GM12878 (cell line): ENCODE measurements around the gene KRTAP10-10. TPM values are rescaled to one million over a fixed set of nuclear protein-coding genes. Genes with fewer than 3 reads are reported as not detected.
"Not testable (repeated sequence)": the region's sequence is repeated elsewhere in the genome, so short reads cannot be mapped to it uniquely, and the experiment has no call there.

Experiments used
- ATAC-seq: fragments of 200-7000 bp; cut with Tn5 transposase; 3 replicates; pipeline ENCODE4 v1.9.1; 2020; ENCODE audit warnings: mild to moderate bottlenecking, moderate library complexity
- BruUV-seq: library from RNA; stranded (reverse); fragments of 400-500 nt; replicated peaks from 2 replicates; lab custom pipeline; 2021; lab: Mats Ljungman, UMichigan
- CTCF ChIA-PET: fragments of 300-600 bp; sonication (Branson Sonifier 250); formaldehyde crosslinking; extraction: SDS; loops from one replicate; lab custom pipeline; 2021; ENCODE audit warnings: inconsistent platforms; lab: Yijun Ruan, JAX
- POLR2A ChIA-PET: fragments of 350-600 bp; formaldehyde crosslinking; extraction: SDS; loops from one replicate; lab custom pipeline; 2021; ENCODE audit warnings: inconsistent platforms; lab: Charles Lee
- RAD21 ChIA-PET: fragments of 300-600 bp; sonication (Branson Sonifier 250); formaldehyde crosslinking; loops from one replicate; lab custom pipeline; 2023; ENCODE audit warnings: antibody characterized with exemption; ENCODE audit not compliant: unreplicated experiment; lab: Charles Lee
- SMC1A ChIA-PET: fragments of 300-600 bp; sonication (Branson Sonifier 250); formaldehyde crosslinking; loops from one replicate; lab custom pipeline; 2023; ENCODE audit not compliant: unreplicated experiment, uncharacterized antibody; lab: Charles Lee
- DNase-seq: peaks from one replicate; pipeline ENCODE4 v3.0.0-alpha.2; 2011; ENCODE audit warnings: low read depth, low spot score
- FAIRE-seq: peaks from 3 replicates; lab custom pipeline; 2011; peaks lifted over from hg19 to GRCh38; lab: Jason Lieb, UNC
- H2AFZ ChIP-seq: 2 replicates; pipeline ENCODE4 v1.6.0; 2011; ENCODE audit warnings: low read depth, low read length, control low read depth; ENCODE audit not compliant: control insufficient read depth
- H3K27ac ChIP-seq: 2 replicates; pipeline ENCODE4 v1.5.1; 2011; ENCODE audit warnings: control low read depth; ENCODE audit not compliant: control insufficient read depth, insufficient read depth
- H3K27me3 ChIP-seq, 2 experiments: replicated peaks in 1 of 2; 2 replicates each; pipeline versions ENCODE4 v1.6.0 to v1.6.1; 2011; ENCODE audit warnings: low read length in 1 of 2; ENCODE audit not compliant: control insufficient read depth in 2 of 2, insufficient read depth in 2 of 2
- H3K36me3 ChIP-seq, 2 experiments: 2 replicates each; pipeline ENCODE4 v1.5.1; 2011; ENCODE audit warnings: low read length in 1 of 2; ENCODE audit not compliant: control insufficient read depth in 2 of 2, insufficient read depth in 2 of 2
- H3K4me1 ChIP-seq: 2 replicates; pipeline ENCODE4 v1.6.1; 2011; ENCODE audit warnings: mild to moderate bottlenecking, low read length, moderate library complexity, mixed read lengths; ENCODE audit not compliant: control insufficient read depth, insufficient read depth
- H3K4me2 ChIP-seq: 2 replicates; pipeline ENCODE4 v1.6.0; 2011; ENCODE audit warnings: control low read depth; ENCODE audit not compliant: control insufficient read depth, insufficient read depth
- H3K4me3 ChIP-seq: fragments of 200-600 bp; sonication (generic); 2 replicates; pipeline ENCODE4 v1.5.1; 2016
- H3K79me2 ChIP-seq: 2 replicates; pipeline ENCODE4 v1.6.0; 2011; ENCODE audit warnings: low read length; ENCODE audit not compliant: control insufficient read depth, insufficient read depth
- H3K9ac ChIP-seq: 2 replicates; pipeline ENCODE4 v1.8.0; 2011; ENCODE audit warnings: low read length, control low read depth, mixed read lengths; ENCODE audit not compliant: control insufficient read depth, insufficient read depth
- H3K9me3 ChIP-seq: replicated peaks from 3 replicates; pipeline ENCODE4 v1.5.1; 2011; ENCODE audit warnings: mild to moderate bottlenecking, low read length; ENCODE audit not compliant: control insufficient read depth, insufficient read depth
- H4K20me1 ChIP-seq: 2 replicates; pipeline ENCODE4 v1.6.0; 2011; ENCODE audit not compliant: control insufficient read depth, insufficient read depth
- ATF3 ChIP-seq: IDR thresholded peaks from 2 replicates; pipeline ENCODE4 v1.6.1; 2011; ENCODE audit warnings: low read depth, mild to moderate bottlenecking, low read length, moderate library complexity, borderline replicate concordance; ENCODE audit errors: extremely low read depth
- WGBS: methylation state at CpG from one replicate; pipeline ENCODE4 v1.1.6; 2016; ENCODE audit warnings: low lambda C conversion rate; ENCODE audit not compliant: insufficient replicate concordance, insufficient coverage; ENCODE audit errors: missing lambda C conversion rate; 5-methylcytosine and 5-hydroxymethylcytosine counted together
- in situ Hi-C: fragments of 300-500 bp; cut with MboI; formaldehyde crosslinking; loops from 9 replicates; pipeline ENCODE4 v1.14.3; 2018; ENCODE audit warnings: mixed read lengths
- intact Hi-C: fragments of 100-400 bp; cut with micrococcal nuclease; formaldehyde crosslinking; loops from one replicate; pipeline ENCODE4 v1.14.2; 2022; ENCODE audit not compliant: unreplicated experiment
- polyA plus RNA-seq, 11 experiments: library from polyadenylated mRNA; depleted of rRNA in 4 of 11; unstranded in 6 of 11; stranded (reverse) in 5 of 11; fragments of >200 nt; fragmentation: Nextera tagmentation in 4 of 11; fragmentation: Illumina TruSeq in 1 of 11; extraction: Ambion mirVana in 4 of 11; extraction: Trizol in 1 of 11; gene quantifications; 1 replicate in 1 of 11; 2 replicates in 10 of 11; pipeline versions ENCODE4 v1.2.1 to v1.2.3, GENCODE V29; 2011 to 2016; ENCODE audit warnings: inconsistent platforms in 2 of 11, missing spikeins in 2 of 11, low read depth in 1 of 11
- total RNA-seq, 4 experiments: library from RNA; depleted of rRNA in 3 of 4; stranded (reverse); fragments of >200 nt in 3 of 4; fragmentation: Illumina TruSeq in 1 of 4; extraction: Trizol in 1 of 4; gene quantifications; 2 replicates each; pipeline versions ENCODE4 v1.2.1 to v1.2.3, GENCODE V29; 2013 to 2021

The KRTAP10-10 gene
- total and polyA plus RNA-seq, 10 of the 15 experiments (the other 5 are each of a cell fraction or from before 2014, with no cell fraction given): not detected

GRCh38 chr21:44590311-44590721, 46.8 kb upstream of the KRTAP10-10 start (continued):
- no peak for TF ChIP-seq ATF3

- H3K4me3 ChIP-seq, H3K27me3 ChIP-seq, FAIRE-seq, H4K20me1 ChIP-seq, POLR2A ChIA-PET, intact Hi-C loops, CTCF ChIA-PET, H3K9ac ChIP-seq, BruUV-seq, H3K9me3 ChIP-seq, in situ Hi-C loops, H3K36me3 ChIP-seq, RAD21 ChIA-PET, H2AFZ ChIP-seq, H3K79me2 ChIP-seq, DNase-seq, H3K4me1 ChIP-seq, H3K27ac ChIP-seq, SMC1A ChIA-PET, H3K4me2 ChIP-seq, ATAC-seq: not testable (repeated sequence)
- 33% methylated on average over 11 of the region's 19 CpGs for WGBS
Observed at GRCh38 chr21:44590897-44591800, 46.0 kb upstream of the KRTAP10-10 start.

GRCh38 chr21:44591801-44592130, 45.4 kb upstream of the KRTAP10-10 start:
- 0% methylated on average over 2 of the region's 4 CpGs for WGBS
- H3K4me3 ChIP-seq, RAD21 ChIA-PET, H3K79me2 ChIP-seq, in situ Hi-C loops, H3K4me1 ChIP-seq, intact Hi-C loops, FAIRE-seq, H3K4me2 ChIP-seq, H2AFZ ChIP-seq, DNase-seq, H4K20me1 ChIP-seq, CTCF ChIA-PET, H3K27me3 ChIP-seq, ATAC-seq, H3K9me3 ChIP-seq, POLR2A ChIA-PET, H3K9ac ChIP-seq, BruUV-seq, SMC1A ChIA-PET, H3K36me3 ChIP-seq, H3K27ac ChIP-seq: not testable (repeated sequence)
